Endothelial cell of umbilical vein (primary cell): ENCODE results near the gene PCDHGA5. TPM values are rescaled to one million over a fixed set of nuclear protein-coding genes. Genes with fewer than 3 reads are reported as not detected.
A peak's percentile ranks its signal among the peaks of the same experiment; 100 is the strongest.

Experiments used
- BruUV-seq: library from RNA; stranded (reverse); fragments of 400-500 nt; replicated peaks from 2 replicates; lab custom pipeline; 2021; lab: Mats Ljungman, UMichigan
- CTCF ChIA-PET: fragments of 300-600, 350-600 bp; sonication (Branson Sonifier 250); formaldehyde crosslinking; loops from one replicate; lab custom pipeline; 2021; ENCODE audit warnings: antibody characterized with exemption, inconsistent platforms; lab: Charles Lee
- POLR2A ChIA-PET: fragments of 300-600, 350-600 bp; sonication (Branson Sonifier 250); formaldehyde crosslinking; loops from one replicate; lab custom pipeline; 2021; ENCODE audit warnings: antibody characterized with exemption, inconsistent platforms; lab: Charles Lee
- DNase-seq: peaks from one replicate; pipeline ENCODE4 v3.0.0-alpha.2; 2011; ENCODE audit warnings: low read depth, low spot score
- FAIRE-seq: peaks from 2 replicates; lab custom pipeline; 2011; peaks lifted over from hg19 to GRCh38; lab: Jason Lieb, UNC
- H2AFZ ChIP-seq: 2 replicates; pipeline ENCODE4 v1.6.0; 2012; ENCODE audit warnings: low read depth, low read length, control low read depth, inconsistent platforms
- H3K27ac ChIP-seq: 2 replicates; pipeline ENCODE4 v1.5.1; 2011; ENCODE audit warnings: low read depth, mild to moderate bottlenecking, control low read depth, low read length, moderate library complexity; ENCODE audit not compliant: insufficient read depth
- H3K27me3 ChIP-seq, 2 experiments: 2 replicates each; pipeline versions ENCODE4 v1.6.0 to v1.6.1; 2011; ENCODE audit warnings: low read length in 2 of 2, mixed read lengths in 1 of 2; ENCODE audit not compliant: control insufficient read depth in 2 of 2, insufficient read depth in 2 of 2
- H3K36me3 ChIP-seq, 2 experiments: 2 replicates in 1 of 2; 3 replicates in 1 of 2; pipeline ENCODE4 v1.5.1; 2011; ENCODE audit warnings: low read length in 2 of 2, mild to moderate bottlenecking in 1 of 2, moderate library complexity in 1 of 2; ENCODE audit not compliant: control insufficient read depth in 2 of 2, insufficient read depth in 2 of 2; ENCODE audit errors: extremely low read depth in 1 of 2
- H3K4me1 ChIP-seq: 3 replicates; pipeline ENCODE4 v1.5.1; 2011; ENCODE audit warnings: mild to moderate bottlenecking, low read length; ENCODE audit not compliant: control insufficient read depth, insufficient read depth; ENCODE audit errors: extremely low read depth
- H3K4me2 ChIP-seq: 2 replicates; pipeline ENCODE4 v1.6.1; 2011; ENCODE audit warnings: low read length, control low read depth, mixed read lengths; ENCODE audit not compliant: insufficient read depth
- H3K4me3 ChIP-seq, 3 experiments: fragments of 200-600 bp in 1 of 3; sonication (generic), shearing (Covaris generic) in 1 of 3; replicated peaks in 1 of 3; 2 replicates each; pipeline ENCODE4 v1.5.1; 2011 to 2016; ENCODE audit warnings: control low read depth in 3 of 3, low read length in 3 of 3, mild to moderate bottlenecking in 2 of 3, inconsistent platforms in 1 of 3, low read depth in 1 of 3, moderate library complexity in 1 of 3; ENCODE audit not compliant: insufficient read depth in 1 of 3
- H3K79me2 ChIP-seq: 2 replicates; pipeline ENCODE4 v1.6.0; 2012; ENCODE audit warnings: low read length, inconsistent platforms; ENCODE audit not compliant: control insufficient read depth, insufficient read depth
- H3K9ac ChIP-seq: replicated peaks from 2 replicates; pipeline ENCODE3; 2011; ENCODE audit warnings: low read length, control low read depth; ENCODE audit not compliant: insufficient read depth; ENCODE audit errors: extremely low read depth
- H3K9me1 ChIP-seq: replicated peaks from 3 replicates; pipeline ENCODE4 v1.6.0; 2011; ENCODE audit warnings: mild to moderate bottlenecking, low read length; ENCODE audit not compliant: control insufficient read depth, insufficient read depth; ENCODE audit errors: extremely low read depth
- H3K9me3 ChIP-seq: replicated peaks from 2 replicates; pipeline ENCODE4 v1.5.1; 2012; ENCODE audit warnings: low read length, inconsistent platforms; ENCODE audit not compliant: control insufficient read depth, insufficient read depth
- H4K20me1 ChIP-seq: replicated peaks from 2 replicates; pipeline ENCODE3; 2011; ENCODE audit warnings: mild to moderate bottlenecking, low read length; ENCODE audit not compliant: control insufficient read depth, insufficient read depth; ENCODE audit errors: extremely low read depth
- EZH2 ChIP-seq: IDR thresholded peaks from 2 replicates; pipeline ENCODE4 v1.6.1; 2012; ENCODE audit warnings: borderline replicate concordance, low read depth, mild to moderate bottlenecking, moderate library complexity, low read length, inconsistent platforms; ENCODE audit not compliant: severe bottlenecking
- MYC ChIP-seq: IDR thresholded peaks from one replicate; pipeline ENCODE4 v1.6.1; 2011; ENCODE audit warnings: mild to moderate bottlenecking, low read depth, low read length
- POLR2AphosphoS5 ChIP-seq: IDR thresholded peaks from 2 replicates; pipeline ENCODE4 v1.6.1; 2012; ENCODE audit warnings: low read depth, mild to moderate bottlenecking, control low read depth, low read length, moderate library complexity; ENCODE audit not compliant: insufficient read depth
- dilution Hi-C: fragments of 300-500 bp; cut with MboI; formaldehyde crosslinking; loops from one replicate; pipeline ENCODE4 v1.15.0; 2019; ENCODE audit warnings: low sequenced_read_pairs; ENCODE audit not compliant: extremely low pct_ligation_motif_present
- intact Hi-C: fragments of 100-400 bp; cut with micrococcal nuclease; formaldehyde crosslinking; loops from one replicate; pipeline ENCODE4 v1.10.0; 2022
- polyA plus RNA-seq, 4 experiments: library from polyadenylated mRNA; depleted of rRNA in 3 of 4; stranded (reverse) in 3 of 4; unstranded in 1 of 4; fragments of >200 nt; gene quantifications; 2 replicates each; pipeline versions ENCODE4 v1.2.1 to v1.2.3, GENCODE V29; 2011 to 2012; ENCODE audit warnings: missing spikeins in 1 of 4
- total RNA-seq: library from RNA; stranded (reverse); gene quantifications from 2 replicates; pipeline ENCODE4 v1.2.3, GENCODE V29; 2021
- TF ChIP-seq, protein P1 (sequence below), 2 donors: IDR thresholded peaks; 1 replicate in 1 of 2; 2 replicates in 1 of 2; pipeline ENCODE4 v1.5.1; 2011; ENCODE audit warnings: low read length in 2 of 2, mild to moderate bottlenecking in 2 of 2, moderate library complexity in 2 of 2, control low read depth in 1 of 2, inconsistent platforms in 1 of 2, low read depth in 1 of 2; ENCODE audit not compliant: insufficient read depth in 1 of 2; ENCODE audit errors: extremely low read depth in 1 of 2

The PCDHGA5 gene
- total and polyA plus RNA-seq, 2 donors (not counting 3 experiments of a cell fraction or from before 2014, with no cell fraction given): 0.36 to 0.93 TPM

DNA sequence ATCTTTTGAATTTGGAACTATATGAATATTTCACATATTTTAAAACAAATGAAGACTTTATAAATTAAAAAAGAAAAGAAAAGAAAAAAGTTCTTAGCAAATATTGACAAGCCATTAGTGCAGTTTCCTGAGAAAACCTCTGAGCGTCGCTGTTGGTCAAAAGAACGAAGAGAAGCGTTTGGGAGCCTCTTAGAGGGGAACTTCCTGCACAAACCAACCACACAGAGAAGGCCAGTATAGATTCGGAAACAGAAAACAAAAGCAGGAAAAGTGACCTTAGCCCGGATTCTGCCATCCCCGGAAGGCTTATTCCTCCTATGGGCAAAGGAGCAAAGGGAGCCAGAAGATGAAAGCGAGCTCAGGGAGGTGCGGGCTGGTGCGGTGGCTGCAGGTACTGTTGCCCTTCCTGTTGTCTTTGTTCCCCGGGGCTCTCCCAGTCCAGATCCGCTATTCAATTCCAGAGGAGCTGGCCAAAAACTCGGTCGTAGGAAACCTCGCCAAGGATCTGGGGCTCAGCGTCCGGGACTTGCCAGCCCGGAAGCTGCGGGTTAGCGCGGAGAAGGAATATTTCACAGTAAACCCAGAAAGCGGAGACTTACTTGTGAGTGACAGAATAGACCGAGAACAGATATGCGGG, 4.1 kb upstream of the PCDHGA5 start, which contains the start of gene PCDHGB2:
PCDHGB2 (plus strand) TSS at position 205 of the 637 bp plus-strand sequence; CDS start at position 347, 142 bp downstream.
- intact Hi-C loops: no loop called here
- TF ChIP-seq MYC: no peak
- TF ChIP-seq POLR2AphosphoS5: no peak
- peak; percentile 28 for TF ChIP-seq EZH2
- TF ChIP-seq, protein P1, sequence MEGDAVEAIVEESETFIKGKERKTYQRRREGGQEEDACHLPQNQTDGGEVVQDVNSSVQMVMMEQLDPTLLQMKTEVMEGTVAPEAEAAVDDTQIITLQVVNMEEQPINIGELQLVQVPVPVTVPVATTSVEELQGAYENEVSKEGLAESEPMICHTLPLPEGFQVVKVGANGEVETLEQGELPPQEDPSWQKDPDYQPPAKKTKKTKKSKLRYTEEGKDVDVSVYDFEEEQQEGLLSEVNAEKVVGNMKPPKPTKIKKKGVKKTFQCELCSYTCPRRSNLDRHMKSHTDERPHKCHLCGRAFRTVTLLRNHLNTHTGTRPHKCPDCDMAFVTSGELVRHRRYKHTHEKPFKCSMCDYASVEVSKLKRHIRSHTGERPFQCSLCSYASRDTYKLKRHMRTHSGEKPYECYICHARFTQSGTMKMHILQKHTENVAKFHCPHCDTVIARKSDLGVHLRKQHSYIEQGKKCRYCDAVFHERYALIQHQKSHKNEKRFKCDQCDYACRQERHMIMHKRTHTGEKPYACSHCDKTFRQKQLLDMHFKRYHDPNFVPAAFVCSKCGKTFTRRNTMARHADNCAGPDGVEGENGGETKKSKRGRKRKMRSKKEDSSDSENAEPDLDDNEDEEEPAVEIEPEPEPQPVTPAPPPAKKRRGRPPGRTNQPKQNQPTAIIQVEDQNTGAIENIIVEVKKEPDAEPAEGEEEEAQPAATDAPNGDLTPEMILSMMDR (IDR thresholded peaks at IDR 0.05; ENCODE audit: extremely low read depth in 1 of 2, insufficient read depth in 1 of 2, low read depth in 1 of 2, low read length in 2 of 2): peak; percentile 18 to 32
- BruUV-seq: TSS peak; percentile 13
- DNase-seq: peak; percentile 16
- Histone ChIP-seq H3K4me1 (no peaks in the 10 kb centered on the region), H3K9me1 (no peaks in the 10 kb centered on the region), H3K4me2 (no peak within 1 kb of the TSS), H3K27me3 (peaks cover 43 to 66% of the 10 kb centered on the region in 2 experiments), H4K20me1 (no peaks in the 10 kb centered on the region), H3K36me3 (no peaks in the 10 kb centered on the region), H3K9me3 (no peaks in the 10 kb centered on the region), H3K9ac (no peak within 1 kb of the TSS), H3K27ac (no peak within 1 kb of the TSS), H3K79me2 (no peaks in the 10 kb centered on the region), H2AFZ (peak within 1 kb of the TSS; percentile 12), H3K4me3 (no peak within 1 kb of the TSS)
- POLR2A ChIA-PET: no interaction called here
- dilution Hi-C loops: no loop called here
- CTCF ChIA-PET: interaction anchor here (0.6 to 1.3 kb wide), 9 partner anchors 10 to 204 kb away, joined by 3 to 5 read pairs (median 3); partner anchors contain the start of genes PCDHGA11, PCDHGA12 and PCDHGB1
- peak; percentile 24 for FAIRE-seq
